GM12873 (cell line): ENCODE measurements around the gene FAM241B.

Experiments
- CTCF ChIP-seq: IDR thresholded peaks from 2 replicates; pipeline ENCODE4 v1.5.1; 2012; ENCODE audit warnings: low read depth, mild to moderate bottlenecking, moderate library complexity, low read length, control low read depth; ENCODE audit not compliant: insufficient read depth; ENCODE audit errors: missing control alignments

Gene FAM241B

GRCh38 chr10:69657866-69658265 lies 27.8 kb downstream of the FAM241B start:
- TF ChIP-seq CTCF = no peak

- TF ChIP-seq CTCF = no peak
Measured at GRCh38 chr10:69659241-69660038, 29.4 kb downstream of the FAM241B start.

- TF ChIP-seq CTCF = no peak
Measured at GRCh38 chr10:69660296-69660695, 30.2 kb downstream of the FAM241B start.

- TF ChIP-seq CTCF = no peak
Measured at GRCh38 chr10:69661414-69662172, 31.5 kb downstream of the FAM241B start.

- no peak for TF ChIP-seq CTCF
Measured at GRCh38 chr10:69662173-69662877, 32.3 kb downstream of the FAM241B start.

GRCh38 chr10:69662901-69663300 lies 32.9 kb downstream of the FAM241B start:
- no peak for TF ChIP-seq CTCF
